Small intestine (tissue), 16 donors: ENCODE measurements around the gene RNASEH2A. TPM values are rescaled to one million over a fixed set of nuclear protein-coding genes. Genes with fewer than 3 reads are reported as not detected.

Experiments
- DNase-seq, 2 donors: peaks; one replicate each; pipeline versions ENCODE4 v3.0.0 to v3.0.0-alpha.2; 2013
- FAIRE-seq: peaks from 2 replicates; lab custom pipeline; 2012; peaks lifted over from hg19 to GRCh38; lab: Jason Lieb, UNC
- H3K27ac ChIP-seq, 3 donors: one replicate each; pipeline ENCODE4 v1.5.1; 2013; ENCODE audit warnings: low read length in 2 of 3, mild to moderate bottlenecking in 2 of 3, control low read depth in 1 of 3, inconsistent platforms in 1 of 3, low read depth in 1 of 3, moderate library complexity in 1 of 3
- H3K27me3 ChIP-seq, 3 donors: one replicate each; pipeline ENCODE4 v1.6.1; 2013; ENCODE audit warnings: low read length in 3 of 3, inconsistent platforms in 1 of 3; ENCODE audit not compliant: control insufficient read depth in 3 of 3, insufficient read depth in 3 of 3
- H3K36me3 ChIP-seq, 3 donors: one replicate each; pipeline ENCODE4 v1.6.1; 2013; ENCODE audit warnings: low read length in 3 of 3, inconsistent platforms in 1 of 3, low read depth in 1 of 3, mild to moderate bottlenecking in 1 of 3, moderate library complexity in 1 of 3; ENCODE audit not compliant: control insufficient read depth in 3 of 3, insufficient read depth in 2 of 3
- H3K4me1 ChIP-seq, 3 donors: one replicate each; pipeline ENCODE4 v1.6.1; 2013; ENCODE audit warnings: low read length in 2 of 3, inconsistent platforms in 1 of 3, low read depth in 1 of 3, mild to moderate bottlenecking in 1 of 3, moderate library complexity in 1 of 3; ENCODE audit not compliant: control insufficient read depth in 3 of 3, insufficient read depth in 2 of 3
- H3K4me3 ChIP-seq, 3 donors: one replicate each; pipeline ENCODE4 v1.5.1; 2013; ENCODE audit warnings: low read length in 3 of 3, control low read depth in 1 of 3, inconsistent platforms in 1 of 3, low read depth in 1 of 3, mild to moderate bottlenecking in 1 of 3, moderate library complexity in 1 of 3
- H3K9me3 ChIP-seq, 2 donors: one replicate each; pipeline ENCODE4 v1.6.1; 2013; ENCODE audit warnings: low read depth in 1 of 2, low read length in 1 of 2; ENCODE audit not compliant: control insufficient read depth in 2 of 2, insufficient read depth in 1 of 2
- WGBS, 3 donors: extraction: QIAGEN DNeasy Blood & Tissue Kit; methylation state at CpG; one replicate each; pipeline ENCODE4 v1.1.7; 2013; 5-methylcytosine and 5-hydroxymethylcytosine counted together
- long read RNA-seq, 10 donors: transcript quantifications; one replicate each; lab custom pipeline, GENCODE V29; 2026
- polyA plus RNA-seq, 4 donors: library from polyadenylated mRNA; stranded (reverse) in 3 of 4; unstranded in 1 of 4; fragments of 200-250 nt in 3 of 4; fragments of 120-200 nt in 1 of 4; gene quantifications; one replicate each; pipeline versions ENCODE4 v1.2.1 to v1.2.3, GENCODE V29; 2013
- donor health status: healthy with polysubstance abuse.
- donor health status: control.
- donor health status: control.
- donor health status: Bipolar disorder and iron deficiency.
- donor health status: healthy.

RNASEH2A gene
- polyA plus RNA-seq, result 10 to 100 TPM in 2 of 4 donors, 1 to 10 TPM in 2; 3.1 to 22.3 (median 12.8) TPM
- long read RNA-seq, donor 1, result 0 reads
- long read RNA-seq, donor 2, partial matches to known transcripts, result 0 of 3 reads
- long read RNA-seq, donor 2, other reads (novel, unspliced or antisense), result 0 of 3 reads
- long read RNA-seq, donor 3, transcript RNASEH2A-201 (8 exons, 2,753 nt), result major isoform, 8 of 9 reads
- long read RNA-seq, donor 3, partial matches to known transcripts, result 0 of 9 reads
- long read RNA-seq, donor 3, other reads (novel, unspliced or antisense), result 0 of 9 reads
- long read RNA-seq, donor 4, partial matches to known transcripts, result 0 of 2 reads
- long read RNA-seq, donor 4, other reads (novel, unspliced or antisense), result 0 of 2 reads
- long read RNA-seq, donor 5, partial matches to known transcripts, result 0 of 4 reads
- long read RNA-seq, donor 5, other reads (novel, unspliced or antisense), result 0 of 4 reads
- long read RNA-seq, donor 6, transcript RNASEH2A-201 (8 exons, 2,753 nt), result major isoform, 7 of 7 reads
- long read RNA-seq, donor 6, partial matches to known transcripts, result 0 of 7 reads
- long read RNA-seq, donor 6, other reads (novel, unspliced or antisense), result 0 of 7 reads
- long read RNA-seq, donor 7, transcript RNASEH2A-201 (8 exons, 2,753 nt), result major isoform, 18 of 21 reads
- long read RNA-seq, donor 7, partial matches to known transcripts, result 0 of 21 reads
- long read RNA-seq, donor 7, other reads (novel, unspliced or antisense), result 0 of 21 reads
- long read RNA-seq, donor 8, partial matches to known transcripts, result 0 of 2 reads
- long read RNA-seq, donor 8, other reads (novel, unspliced or antisense), result 0 of 2 reads
- long read RNA-seq, donor 9, partial matches to known transcripts, result 0 of 4 reads
- long read RNA-seq, donor 9, other reads (novel, unspliced or antisense), result 0 of 4 reads
- long read RNA-seq, donor 10, transcript RNASEH2A-201 (8 exons, 2,753 nt), result major isoform, 10 of 11 reads
- long read RNA-seq, donor 10, partial matches to known transcripts, result 0 of 11 reads
- long read RNA-seq, donor 10, other reads (novel, unspliced or antisense), result 0 of 11 reads

DNA sequence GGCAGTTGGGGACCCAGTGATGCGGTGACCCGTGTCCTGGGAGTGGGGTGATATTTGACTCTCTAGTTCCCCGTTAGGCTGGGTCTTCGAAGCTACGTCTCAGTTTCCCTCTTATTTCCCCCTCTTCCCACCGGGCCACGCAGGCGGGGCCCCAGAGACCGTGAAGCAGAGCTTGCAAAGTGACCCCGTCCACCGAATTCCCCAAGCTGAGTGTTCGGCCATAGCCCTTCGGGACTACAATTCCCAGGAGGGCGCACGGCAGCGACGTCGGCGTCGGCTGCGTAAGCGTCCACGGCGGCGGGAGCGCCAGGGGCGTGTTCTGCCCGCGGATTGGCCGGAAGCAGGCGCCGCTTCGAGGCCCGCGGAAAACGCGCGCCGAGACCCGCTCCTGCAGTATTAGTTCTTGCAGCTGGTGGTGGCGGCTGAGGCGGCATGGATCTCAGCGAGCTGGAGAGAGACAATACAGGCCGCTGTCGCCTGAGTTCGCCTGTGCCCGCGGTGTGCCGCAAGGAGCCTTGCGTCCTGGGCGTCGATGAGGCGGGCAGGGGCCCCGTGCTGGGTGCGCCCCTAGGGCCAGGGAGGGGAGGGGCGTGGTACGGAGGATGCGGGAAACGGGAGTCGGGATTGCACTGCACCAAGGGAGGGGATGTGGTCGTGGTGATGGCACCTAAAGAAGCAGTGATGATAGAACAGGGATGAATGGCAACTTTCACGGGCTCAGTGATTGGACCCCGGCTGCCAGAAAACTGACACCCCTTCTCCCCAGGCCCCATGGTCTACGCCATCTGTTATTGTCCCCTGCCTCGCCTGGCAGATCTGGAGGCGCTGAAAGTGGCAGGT is at the start of gene RNASEH2A:
Gene RNASEH2A (plus strand): TSS at position 343 of the 840 bp plus-strand sequence. CDS start 90 bp downstream, at position 433.
- H3K27ac ChIP-seq, result peak within 1 kb of the TSS; percentile 53 to 79 (median 63)
- H3K9me3 ChIP-seq, result no peaks in the 10 kb centered on the region
- FAIRE-seq, result no peak
- peaks cover 3 to 17% (median 4%) of the 10 kb centered on the region in 3 donors for H3K4me1 ChIP-seq
- peaks cover 0 to 27% (median 0%) of the 10 kb centered on the region in 3 donors for H3K36me3 ChIP-seq
- DNase-seq, result peak; percentile 88 to 95
- no peaks in the 10 kb centered on the region for H3K27me3 ChIP-seq
- peak within 1 kb of the TSS; percentile 49 to 89 (median 70) for H3K4me3 ChIP-seq
- WGBS, 3 donors, result 4 to 5% (median 4%) methylated on average over 65 to 66 of the region's 66 CpGs

DNA sequence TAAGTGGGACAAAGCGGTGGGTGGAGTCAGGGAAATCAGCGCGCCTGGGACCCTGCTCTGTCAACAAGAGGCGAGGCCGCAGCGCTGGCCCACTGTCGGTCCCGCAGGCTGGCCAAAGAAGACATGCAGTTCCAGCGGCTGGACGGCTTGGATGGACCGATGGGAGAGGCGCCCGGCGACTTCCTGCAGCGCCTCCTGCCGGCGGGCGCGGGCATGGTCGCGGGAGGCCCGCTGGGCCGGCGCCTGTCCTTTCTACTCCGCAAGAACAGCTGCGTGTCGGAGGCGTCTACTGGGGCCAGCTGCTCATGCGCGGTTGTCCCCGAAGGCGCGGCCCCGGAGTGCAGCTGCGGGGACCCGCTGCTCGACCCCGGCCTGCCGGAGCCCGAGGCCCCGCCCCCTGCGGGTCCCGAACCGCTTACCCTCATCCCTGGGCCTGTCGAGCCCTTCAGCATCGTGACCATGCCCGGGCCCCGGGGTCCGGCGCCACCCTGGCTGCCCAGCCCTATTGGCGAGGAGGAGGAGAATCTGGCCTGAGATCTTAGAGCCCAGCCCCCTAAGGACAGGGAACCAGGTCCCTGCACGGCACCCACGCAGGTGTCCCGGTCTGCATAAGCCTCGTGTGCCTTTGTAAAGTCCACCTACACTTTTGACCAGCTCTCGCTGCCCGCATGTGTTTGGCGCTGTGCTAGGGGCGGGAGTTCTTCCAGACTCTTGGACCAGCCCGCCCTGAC is 48.7 kb upstream of the RNASEH2A start:
- 6 to 9% (median 7%) methylated on average over 44 to 60 of the region's 60 CpGs for WGBS, 3 donors
- Histone ChIP-seq H3K27me3 (peaks cover 0 to 7% (median 0%) of the 10 kb centered on the region in 3 donors), H3K27ac (peak overlapping the region in 1 of 3 donors; percentile 22), H3K9me3 (peaks cover 0 to 2% of the 10 kb centered on the region in 2 donors), H3K4me1 (peaks cover 0 to 8% (median 0%) of the 10 kb centered on the region in 3 donors), H3K4me3 (peak overlapping the region; percentile 20 to 39 (median 27)), H3K36me3 (peaks cover 0 to 11% (median 0%) of the 10 kb centered on the region in 3 donors)
- DNase-seq, result peak; percentile 67 to 85
- FAIRE-seq, result no peak

DNA sequence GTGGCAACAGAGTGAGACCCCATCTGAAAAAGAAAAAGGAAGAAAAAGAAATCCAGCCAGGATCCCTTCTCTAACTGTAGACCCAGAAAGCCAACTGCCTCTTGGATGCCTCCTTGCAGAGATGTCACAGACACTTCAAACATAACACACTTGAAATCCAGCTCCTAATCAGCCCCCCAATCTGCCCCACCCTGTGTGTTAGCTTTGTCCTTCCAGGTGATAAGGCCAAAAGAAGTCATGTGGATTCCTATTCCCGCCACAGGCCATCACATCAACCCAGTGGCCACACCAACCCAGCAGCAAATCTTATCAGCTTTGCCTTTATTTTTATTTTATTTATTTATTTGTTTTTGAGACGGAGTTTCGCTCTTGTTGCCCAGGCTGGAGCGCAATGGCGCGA is 46.7 kb upstream of the RNASEH2A start:
- Histone ChIP-seq H3K9me3 (peaks cover 0 to 9% of the 10 kb centered on the region in 2 donors), H3K27ac (no peak overlapping the region), H3K4me3 (no peak overlapping the region), H3K27me3 (peaks cover 0 to 7% (median 0%) of the 10 kb centered on the region in 3 donors), H3K4me1 (peaks cover 0 to 8% (median 0%) of the 10 kb centered on the region in 3 donors), H3K36me3 (peaks cover 3 to 31% (median 12%) of the 10 kb centered on the region in 3 donors)
- DNase-seq (no peak), FAIRE-seq (no peak)
- 90 to 92% (median 91%) methylated on average over 6 of the region's 6 CpGs for WGBS, 3 donors

DNA sequence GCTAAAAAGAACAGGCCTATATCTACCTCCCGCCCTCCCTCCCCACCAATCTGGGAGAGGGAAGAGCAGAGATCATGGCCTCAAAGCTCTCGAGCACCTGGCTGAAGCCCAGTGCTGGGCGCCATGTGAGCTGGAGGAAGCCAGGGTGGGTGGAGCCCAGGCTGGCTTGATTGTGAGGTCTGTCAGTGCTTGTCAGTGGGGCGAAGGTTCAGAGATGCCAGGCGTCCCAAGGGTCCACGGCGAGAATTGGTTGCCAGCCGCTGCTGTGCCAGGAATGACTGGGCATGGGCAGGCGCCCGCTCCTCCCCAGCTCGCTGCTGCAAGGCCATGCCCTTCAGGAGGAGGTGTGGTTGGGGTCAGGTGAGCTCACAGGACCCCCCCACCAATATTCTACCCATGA is 43.3 kb upstream of the RNASEH2A start:
- FAIRE-seq (no peak), DNase-seq (no peak)
- Histone ChIP-seq H3K36me3 (peaks cover 3 to 59% (median 18%) of the 10 kb centered on the region in 3 donors), H3K4me1 (peaks cover 0 to 4% (median 0%) of the 10 kb centered on the region in 3 donors), H3K9me3 (peaks cover 0 to 9% of the 10 kb centered on the region in 2 donors), H3K4me3 (no peak overlapping the region), H3K27me3 (no peaks in the 10 kb centered on the region), H3K27ac (no peak overlapping the region)
- WGBS, 3 donors, result 94 to 96% (median 95%) methylated on average over 10 to 11 of the region's 11 CpGs

DNA sequence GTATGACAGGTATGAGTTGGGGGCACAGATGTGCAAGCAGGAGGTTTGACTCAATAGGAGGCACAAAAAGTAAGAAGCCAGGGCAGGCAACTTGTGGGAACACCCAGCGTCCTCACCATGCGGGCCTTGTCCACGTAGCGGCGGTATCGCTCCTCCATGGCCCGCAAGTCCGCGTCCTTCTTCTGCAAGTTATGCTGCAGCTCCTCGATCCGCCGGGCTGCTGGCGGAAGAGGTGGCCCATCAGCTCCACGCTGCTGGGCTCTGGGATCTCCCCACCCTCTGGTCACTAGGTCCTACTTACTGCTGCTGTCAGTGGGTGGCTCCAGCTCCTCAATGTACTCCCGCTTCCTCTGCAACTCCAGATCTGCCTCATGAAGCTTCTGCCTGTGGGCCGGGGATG is 41.7 kb upstream of the RNASEH2A start:
- no peak overlapping the region for H3K27ac ChIP-seq
- FAIRE-seq (no peak), DNase-seq (no peak)
- WGBS, 3 donors, result 97 to 99% (median 97%) methylated on average over 16 of the region's 16 CpGs
- peaks cover 0 to 9% of the 10 kb centered on the region in 2 donors for H3K9me3 ChIP-seq
- peaks cover 3 to 69% (median 18%) of the 10 kb centered on the region in 3 donors for H3K36me3 ChIP-seq
- H3K4me3 ChIP-seq, result no peak overlapping the region
- H3K4me1 ChIP-seq, result peaks cover 0 to 4% (median 0%) of the 10 kb centered on the region in 3 donors
- H3K27me3 ChIP-seq, result no peaks in the 10 kb centered on the region

DNA sequence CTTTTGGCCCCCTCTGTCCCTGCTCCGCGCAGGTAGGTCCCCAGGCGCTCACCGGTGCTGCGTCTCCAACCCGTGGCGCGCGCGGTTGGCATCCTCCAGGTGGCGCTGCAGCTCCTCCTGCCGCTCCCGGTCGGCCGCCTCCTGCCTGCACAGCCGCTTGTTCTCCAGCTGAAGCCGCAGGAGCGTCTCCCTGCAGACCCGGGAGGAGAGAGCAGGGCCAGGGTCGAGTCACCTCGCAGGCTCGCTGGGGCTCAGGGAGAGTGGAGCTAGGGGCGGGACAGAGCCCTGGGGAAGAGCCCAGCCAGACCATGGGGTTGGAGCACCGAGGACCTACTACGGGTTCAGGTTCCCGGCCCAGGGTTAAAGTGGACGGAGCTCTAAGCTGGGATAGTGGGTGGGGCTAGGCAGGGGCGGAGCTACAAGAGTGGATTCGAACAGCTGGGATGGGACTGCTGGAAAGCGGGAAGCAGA is 40.3 kb upstream of the RNASEH2A start:
- WGBS, 3 donors, result 42 to 86% (median 56%) methylated on average over 27 to 30 of the region's 30 CpGs
- H3K27ac ChIP-seq, result peak overlapping the region in 1 of 3 donors; percentile 82

DNA sequence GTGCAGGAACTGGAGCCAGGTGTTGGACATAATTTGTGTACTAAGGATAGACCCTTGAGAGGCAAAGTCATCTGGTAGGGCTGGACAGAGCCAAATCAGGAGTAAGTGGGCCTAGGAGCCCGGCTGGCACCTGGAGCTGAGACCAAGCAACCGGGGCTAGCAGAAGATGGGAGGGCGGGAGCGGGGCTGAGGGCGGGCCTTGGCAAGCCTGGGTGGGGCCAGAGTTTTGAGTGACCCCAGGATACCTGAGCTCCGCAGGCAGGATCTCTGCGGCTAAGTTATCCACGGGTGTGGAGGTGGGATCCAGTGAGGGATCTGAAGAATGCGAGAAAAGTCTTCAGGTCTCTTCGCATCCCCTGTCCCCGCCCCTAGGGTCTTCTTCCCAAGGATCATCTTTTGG is 39.2 kb upstream of the RNASEH2A start:
- H3K9me3 ChIP-seq, result peaks cover 0 to 6% of the 10 kb centered on the region in 2 donors
- H3K4me1 ChIP-seq, result peaks cover 0 to 13% (median 0%) of the 10 kb centered on the region in 3 donors
- FAIRE-seq (no peak), DNase-seq (no peak)
- H3K36me3 ChIP-seq, result peaks cover 3 to 86% (median 29%) of the 10 kb centered on the region in 3 donors
- no peak overlapping the region for H3K27ac ChIP-seq
- WGBS, 3 donors, result 93 to 96% (median 95%) methylated on average over 11 of the region's 11 CpGs
- H3K27me3 ChIP-seq, result no peaks in the 10 kb centered on the region
- no peak overlapping the region for H3K4me3 ChIP-seq

More for the DNA sequence above, 40.3 kb upstream of the RNASEH2A start:
- Histone ChIP-seq H3K9me3 (peaks cover 0 to 6% of the 10 kb centered on the region in 2 donors), H3K27me3 (no peaks in the 10 kb centered on the region), H3K36me3 (peaks cover 3 to 82% (median 27%) of the 10 kb centered on the region in 3 donors), H3K4me3 (peak overlapping the region in 1 of 3 donors; percentile 53), H3K4me1 (peaks cover 0 to 13% (median 0%) of the 10 kb centered on the region in 3 donors)
- DNase-seq (peak; percentile 73 to 94), FAIRE-seq (no peak)
